Putamen (tissue), 1 donor: ENCODE results near the gene RHBDD2.
"Not testable (repeated sequence)": the region's sequence is repeated elsewhere in the genome, so short reads cannot be mapped to it uniquely, and the experiment has no call there.

ENCODE experiments used
- DNase-seq: peaks from one replicate; pipeline ENCODE4 v3.0.0-alpha.2; 2016; ENCODE audit warnings: low spot score

Gene RHBDD2

DNA sequence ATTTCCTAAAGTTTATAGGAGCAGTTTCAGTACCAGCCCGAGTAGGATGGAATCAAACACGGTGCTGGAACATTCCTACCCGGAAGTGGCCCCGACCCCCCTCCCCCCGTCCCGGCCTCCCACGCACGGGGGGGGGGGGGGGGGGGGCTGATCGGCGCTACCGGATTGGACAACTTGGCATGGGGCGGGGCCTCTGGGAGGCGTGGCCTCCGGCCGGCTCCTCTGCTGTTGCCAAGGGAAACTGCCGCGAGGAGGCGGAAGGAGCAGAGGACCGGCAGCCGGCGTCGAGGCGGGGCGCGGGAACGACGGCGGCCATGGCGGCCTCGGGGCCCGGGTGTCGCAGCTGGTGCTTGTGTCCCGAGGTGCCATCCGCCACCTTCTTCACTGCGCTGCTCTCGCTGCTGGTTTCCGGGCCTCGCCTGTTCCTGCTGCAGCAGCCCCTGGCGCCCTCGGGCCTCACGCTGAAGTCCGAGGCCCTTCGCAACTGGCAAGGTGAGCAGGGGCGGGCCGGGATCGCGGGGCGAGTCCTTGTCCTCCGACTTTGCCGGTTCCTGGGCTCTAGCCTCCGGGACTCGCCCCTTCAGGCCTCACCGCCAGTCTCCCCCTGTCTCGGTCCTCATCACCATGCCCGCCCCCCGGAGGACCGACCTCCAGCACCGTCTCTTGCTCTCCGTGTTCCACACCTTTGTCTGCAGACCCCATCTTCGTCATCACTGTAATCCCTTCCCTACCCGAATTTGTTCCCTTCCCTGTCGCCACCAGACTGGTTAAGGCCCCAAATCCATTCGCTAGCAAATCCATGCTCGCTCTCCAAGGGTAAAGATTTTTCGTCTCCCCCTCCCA is at the start of gene RHBDD2:
Gene RHBDD2 (plus strand): TSS at position 266 of the 843 bp plus-strand sequence. CDS start 49 bp downstream, at position 315.
- peak; percentile 96 for DNase-seq

DNA sequence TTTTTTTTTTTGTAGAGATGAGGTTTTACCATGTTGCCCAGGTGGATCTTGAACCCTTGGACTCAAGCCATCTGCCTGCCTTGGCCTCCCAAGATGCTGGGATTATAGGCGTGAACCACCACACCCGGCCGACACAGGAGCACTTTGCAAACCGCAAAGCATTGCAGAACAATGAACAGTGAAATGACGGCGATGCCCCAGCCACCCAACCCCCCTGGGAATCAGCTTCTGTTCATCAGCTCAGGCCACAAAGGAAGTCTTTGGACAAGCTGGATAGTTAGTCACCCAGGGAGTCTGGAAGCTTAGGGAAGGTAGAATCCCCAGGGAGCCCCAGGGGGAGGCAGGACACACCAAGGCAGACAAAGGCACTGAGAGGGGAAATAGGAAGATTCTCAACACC is 49.2 kb upstream of the RHBDD2 start:
- DNase-seq = not testable (repeated sequence)

DNA sequence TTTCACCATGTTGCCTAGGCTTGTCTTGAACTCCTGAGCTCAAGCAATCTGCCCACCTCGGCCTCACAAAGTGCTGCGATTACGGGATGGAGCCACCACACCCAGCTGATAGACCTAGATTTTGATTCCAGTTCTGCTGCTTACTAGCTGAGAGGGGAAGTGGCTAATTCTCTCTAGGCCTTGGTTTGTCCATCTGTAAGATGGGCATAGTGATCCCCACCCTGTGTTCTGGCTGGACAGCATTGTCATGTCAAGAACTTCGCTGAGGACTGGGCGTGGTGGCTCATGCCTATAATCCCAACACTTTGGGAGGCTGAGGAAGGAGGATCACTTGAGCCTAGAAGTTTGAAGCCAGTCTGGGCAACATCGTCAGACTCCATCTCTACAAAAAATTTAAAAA is 47.9 kb upstream of the RHBDD2 start:
- DNase-seq = no peak

DNA sequence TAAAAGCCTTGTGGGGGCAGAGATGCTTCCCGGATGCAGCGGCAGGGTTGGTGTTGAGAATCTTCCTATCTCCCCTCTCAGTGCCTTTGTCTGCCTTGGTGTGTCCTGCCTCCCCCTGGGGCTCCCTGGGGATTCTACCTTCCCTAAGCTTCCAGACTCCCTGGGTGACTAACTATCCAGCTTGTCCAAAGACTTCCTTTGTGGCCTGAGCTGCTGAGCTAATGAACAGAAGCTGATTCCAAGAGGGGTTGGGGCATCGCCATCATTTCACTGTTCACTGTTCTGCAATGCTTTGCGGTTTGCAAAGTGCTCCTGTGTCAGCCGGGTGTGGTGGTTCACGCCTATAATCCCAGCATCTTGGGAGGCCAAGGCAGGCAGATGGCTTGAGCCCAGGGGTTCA is 45.2 kb upstream of the RHBDD2 start:
- not testable (repeated sequence) for DNase-seq

DNA sequence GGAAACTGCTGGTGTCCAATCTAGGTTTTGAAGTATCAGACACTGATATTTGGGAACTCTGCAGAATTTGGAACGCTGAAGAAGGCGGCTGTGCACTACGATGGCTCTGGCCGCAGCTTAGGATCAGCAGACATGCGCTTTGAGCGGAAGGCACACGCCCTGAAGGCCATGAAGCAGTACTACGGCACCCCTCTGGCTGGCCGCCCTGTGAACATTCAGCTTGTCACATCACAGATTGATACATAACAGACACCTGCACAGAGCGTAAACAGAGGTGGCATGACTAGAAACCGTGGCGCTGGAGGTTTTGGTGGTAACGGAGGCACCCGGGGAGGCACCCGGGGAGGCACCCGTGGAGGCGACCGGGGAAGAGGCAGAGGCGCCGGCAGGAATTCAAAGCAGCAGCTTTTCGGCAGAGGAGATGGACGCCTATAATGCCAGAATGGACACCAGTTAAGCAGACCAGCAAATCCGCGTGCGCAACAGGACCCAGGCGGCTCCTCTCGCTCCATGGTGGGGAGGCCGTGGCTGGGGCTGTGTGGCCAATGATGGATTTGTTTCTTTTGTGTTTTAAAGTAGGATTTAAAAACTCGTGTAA is 43.0 kb upstream of the RHBDD2 start:
- DNase-seq = no peak

DNA sequence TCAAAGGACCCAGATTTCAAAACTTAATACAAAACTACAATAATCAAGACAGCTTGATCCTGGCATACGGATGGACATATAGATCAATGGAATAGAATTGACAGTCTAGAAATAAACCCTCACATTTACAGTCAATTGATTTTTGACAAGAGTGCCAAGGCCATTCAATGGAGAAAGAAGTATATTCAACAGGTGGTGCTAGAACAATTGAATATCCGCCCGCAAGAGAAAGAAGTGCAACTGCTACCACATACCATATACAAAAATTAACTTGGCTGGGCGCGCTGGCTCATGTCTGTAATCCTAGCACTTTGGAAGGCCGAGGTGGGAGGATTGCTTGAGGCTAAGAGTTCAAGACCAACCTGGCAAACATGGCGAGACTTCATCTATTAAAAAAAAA is 42.0 kb upstream of the RHBDD2 start:
- no peak for DNase-seq

DNA sequence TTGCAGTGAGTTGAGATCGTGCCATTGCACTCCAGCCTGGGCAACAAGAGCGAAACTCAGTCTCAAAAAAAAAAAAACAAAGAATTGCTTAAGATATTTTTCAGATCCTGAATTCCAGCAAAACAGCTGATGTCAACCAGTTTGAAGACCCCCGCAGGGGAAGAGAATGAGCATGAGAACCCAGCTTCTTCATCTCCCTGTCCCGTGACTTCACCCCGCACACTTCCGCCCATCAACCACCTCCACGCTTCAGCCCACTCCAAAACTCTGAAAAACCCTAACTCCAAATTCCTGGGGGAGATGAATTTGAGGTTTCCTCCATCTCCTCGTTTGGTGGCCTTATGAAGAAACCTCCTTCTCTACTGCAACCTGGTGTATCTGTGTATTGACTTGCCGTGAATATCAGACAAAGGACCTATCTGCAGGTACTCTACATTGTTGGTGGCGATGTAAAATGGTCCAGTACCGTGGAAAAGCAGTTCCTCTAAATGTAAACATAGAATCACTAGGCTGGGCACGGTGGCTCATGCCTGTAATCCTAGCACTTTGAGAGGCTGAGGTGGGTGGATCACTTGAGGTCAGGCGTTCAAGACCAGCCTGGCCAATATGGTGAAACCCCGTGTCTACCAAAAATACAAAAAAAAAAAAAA is 40.4 kb upstream of the RHBDD2 start:
- not testable (repeated sequence) for DNase-seq

DNA sequence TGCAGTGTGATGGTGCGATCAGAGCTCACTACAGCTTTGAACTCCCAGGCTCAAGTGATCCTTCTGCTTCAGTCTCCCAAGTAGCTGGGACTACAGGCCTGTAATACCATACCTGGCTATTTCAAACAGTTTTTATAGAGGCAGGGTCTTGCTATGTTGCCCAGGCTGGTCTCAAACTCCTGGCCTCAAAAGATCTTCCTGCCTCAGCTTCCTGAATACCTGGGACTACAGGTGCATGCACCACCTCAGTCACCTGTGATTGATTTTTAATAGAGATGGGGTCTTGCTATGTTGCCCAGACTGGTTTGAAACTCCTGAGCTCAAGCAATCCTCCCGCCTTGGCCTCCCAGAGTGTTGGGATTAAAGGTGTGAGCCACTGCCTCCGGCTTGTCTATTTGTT is 38.8 kb upstream of the RHBDD2 start:
- no peak for DNase-seq

DNA sequence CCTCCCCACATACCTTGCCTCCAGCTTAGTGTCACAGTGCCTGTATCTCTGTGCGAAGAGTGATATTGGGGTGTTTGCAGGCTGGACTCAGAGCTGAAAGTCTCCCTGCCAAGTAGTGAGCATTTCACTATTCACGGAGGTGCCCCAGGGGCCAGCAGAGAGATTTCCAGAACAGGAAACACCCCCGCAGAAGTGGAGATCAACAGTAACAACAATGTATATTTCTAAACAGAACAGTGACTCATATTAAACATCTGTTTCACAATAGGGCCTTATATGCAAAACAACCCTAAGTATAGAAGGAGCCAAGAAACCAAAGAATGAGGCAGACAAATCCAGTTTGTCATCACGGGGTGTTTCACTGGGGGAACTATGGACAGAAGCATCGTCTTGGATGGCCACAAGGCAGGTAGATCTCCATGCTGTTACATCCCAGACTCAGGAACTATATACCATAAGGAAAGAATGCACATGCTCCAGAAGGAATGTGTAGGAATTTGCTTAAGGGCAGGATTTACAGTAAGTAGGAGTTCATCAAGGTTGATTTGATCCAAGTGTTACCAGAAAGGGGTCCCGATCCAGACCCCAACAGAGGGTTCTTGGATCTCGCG is 35.9 kb upstream of the RHBDD2 start:
- no peak for DNase-seq

DNA sequence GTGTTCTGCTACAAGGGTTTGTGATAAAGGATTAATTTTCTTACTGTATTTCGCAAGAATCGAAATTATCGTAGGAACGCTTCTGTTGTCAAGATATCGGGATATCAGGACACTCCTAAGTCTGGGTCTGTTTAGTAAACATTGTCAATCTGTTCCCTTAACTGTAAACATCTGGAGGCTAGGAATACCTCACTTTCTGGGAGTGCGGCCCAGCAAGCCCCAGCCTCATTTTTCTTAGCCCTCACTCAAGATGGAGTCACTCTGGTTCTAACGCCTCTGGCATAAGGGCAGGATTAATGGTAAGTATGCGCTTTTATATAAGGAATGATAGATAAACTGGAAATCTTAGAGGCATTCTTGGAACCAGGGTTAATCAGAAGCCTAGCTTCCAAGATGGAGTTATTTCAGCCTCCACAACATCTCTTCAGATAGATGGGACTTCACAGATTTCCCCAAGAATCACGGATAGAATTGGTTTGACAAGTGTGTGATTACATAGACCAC is 35.2 kb upstream of the RHBDD2 start:
- DNase-seq = no peak

DNA sequence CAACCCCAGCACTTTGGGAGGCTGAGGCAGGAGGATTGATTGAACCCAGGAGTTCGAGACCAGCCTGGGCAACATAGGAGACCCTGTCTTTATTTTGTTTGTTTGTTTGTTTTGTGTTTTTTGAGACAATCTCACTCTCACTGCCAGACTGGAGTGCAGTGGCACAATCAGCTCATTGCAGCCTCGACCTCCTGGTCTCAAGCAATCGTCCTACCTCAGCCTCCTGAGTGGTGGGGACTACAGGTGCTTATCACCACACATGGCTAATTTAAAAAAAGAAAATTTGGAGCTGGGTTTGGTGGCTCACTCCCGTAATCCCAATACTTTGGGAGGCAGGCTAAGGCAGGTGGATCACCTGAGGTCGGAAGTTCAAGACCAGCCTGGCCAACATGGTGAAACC is 34.7 kb upstream of the RHBDD2 start:
- no peak for DNase-seq

DNA sequence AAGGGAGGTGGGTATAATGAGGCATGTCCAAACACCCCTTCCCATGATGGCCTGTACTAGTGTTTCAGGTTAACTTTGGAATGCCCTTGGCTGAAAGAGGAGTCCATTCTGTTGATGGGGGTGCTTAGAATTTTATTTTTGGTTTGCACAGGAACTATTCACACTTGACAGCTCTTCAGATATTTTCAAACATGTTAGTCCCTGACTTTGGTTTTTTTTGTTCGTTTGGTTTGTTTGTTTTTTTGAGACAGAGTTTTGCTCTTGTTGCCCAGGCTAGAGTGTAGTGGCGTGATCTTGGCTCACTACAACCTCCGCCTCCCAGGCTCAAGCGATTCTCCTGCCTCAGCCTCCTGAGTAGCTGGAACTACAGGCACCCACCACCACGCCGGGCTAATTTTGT is 33.7 kb upstream of the RHBDD2 start:
- not testable (repeated sequence) for DNase-seq

DNA sequence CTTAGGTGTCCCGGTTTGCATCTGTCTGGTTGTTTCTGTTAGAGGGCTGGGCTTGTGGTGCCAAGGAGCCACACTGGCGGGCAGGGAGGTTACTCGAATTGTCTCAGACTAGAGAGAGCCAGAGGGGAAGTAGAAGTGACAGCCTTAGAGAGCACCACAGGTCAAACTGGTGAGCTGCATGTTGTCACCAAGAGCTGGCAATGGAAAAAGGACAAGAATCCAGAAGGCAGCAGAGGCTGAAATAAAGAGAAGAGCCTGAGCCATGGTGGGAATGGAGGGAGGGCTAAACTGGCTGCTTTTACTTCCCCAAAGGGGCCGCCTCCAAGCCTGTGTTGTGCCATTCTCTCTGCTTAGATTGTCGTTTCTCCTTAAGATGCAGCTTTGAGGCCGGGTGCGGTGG is 31.1 kb upstream of the RHBDD2 start:
- no peak for DNase-seq

DNA sequence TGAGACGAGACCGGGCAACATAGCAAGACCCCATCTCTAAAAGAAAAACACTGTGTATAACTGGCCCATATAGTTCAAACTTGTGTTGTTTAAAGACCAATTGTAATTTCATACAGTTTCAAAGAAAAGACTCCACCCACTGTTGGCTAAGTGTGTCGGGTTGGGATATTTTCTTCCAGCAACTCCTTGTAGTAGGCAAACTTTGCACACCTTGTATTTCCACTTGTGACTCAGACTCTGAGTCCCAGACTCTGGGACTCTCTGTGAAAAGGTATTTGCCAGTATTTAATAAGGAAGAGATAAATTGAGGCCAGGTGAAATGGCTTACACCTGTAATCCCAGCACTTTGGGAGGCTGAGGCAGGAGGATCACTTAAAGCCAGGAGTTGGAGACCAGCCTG is 29.3 kb upstream of the RHBDD2 start:
- DNase-seq = no peak

DNA sequence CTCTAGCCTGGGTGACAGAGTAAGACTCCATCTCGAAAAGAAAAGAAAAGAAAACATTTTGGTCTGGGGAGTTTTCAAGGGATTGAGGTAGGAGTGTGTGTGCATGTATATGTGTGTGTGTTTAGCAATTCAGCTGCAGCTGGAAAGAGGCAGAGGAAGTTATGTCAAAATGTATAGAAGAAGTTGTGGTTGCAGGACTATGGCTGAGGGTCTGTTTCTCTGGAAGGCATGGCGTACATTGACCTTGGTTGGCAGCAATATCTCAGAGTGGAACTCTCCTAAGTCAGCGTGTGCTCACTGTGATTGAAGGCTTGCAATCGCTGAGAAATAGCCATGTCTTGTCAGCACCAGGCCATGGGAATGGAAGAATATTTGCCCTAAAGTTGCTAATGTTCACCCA is 28.6 kb upstream of the RHBDD2 start:
- no peak for DNase-seq

DNA sequence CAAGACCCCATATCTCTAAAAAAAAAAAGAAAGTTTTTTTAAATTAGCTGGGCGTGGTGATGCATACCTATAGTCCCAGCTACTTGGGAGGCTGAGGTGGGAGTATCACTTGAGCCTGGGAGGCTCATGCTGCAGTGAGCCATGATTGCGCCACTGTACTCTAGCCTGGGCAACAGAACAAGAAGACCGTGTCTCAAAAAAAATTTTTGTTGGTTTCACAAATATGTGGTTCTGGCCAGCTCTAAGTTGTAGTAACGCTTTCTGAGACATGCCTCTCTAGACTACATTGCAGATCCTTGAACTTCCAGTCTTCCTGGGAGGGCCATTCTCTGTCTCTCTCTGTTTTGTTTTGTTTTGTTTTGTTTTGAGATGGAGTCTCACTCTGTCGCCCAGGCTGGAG is 24.6 kb upstream of the RHBDD2 start:
- no peak for DNase-seq

DNA sequence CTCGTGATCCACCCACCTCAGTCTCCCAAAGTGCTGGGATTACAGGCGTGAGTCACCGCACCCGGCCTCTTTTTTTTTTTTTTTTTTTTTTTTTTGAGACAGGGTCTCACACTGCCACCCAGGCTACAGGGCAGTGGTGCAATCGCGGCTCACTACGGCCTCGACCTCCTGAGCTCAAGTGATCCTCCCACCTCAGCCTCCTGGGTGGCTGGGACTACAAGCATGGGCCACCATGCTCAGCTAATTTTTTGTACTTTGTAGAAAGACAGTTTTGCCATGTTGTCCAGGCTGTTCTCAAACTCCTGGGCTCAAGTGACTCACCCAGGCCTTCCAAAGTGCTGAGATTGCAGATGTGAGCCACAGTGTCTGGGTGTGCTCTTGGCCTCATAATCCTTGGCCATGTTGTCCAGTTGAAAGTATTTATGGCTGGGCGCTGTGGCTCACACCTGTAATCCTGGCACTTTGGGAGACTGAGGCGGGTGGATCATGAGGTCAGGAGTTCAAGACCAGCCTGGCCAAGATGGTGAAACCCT is 24.0 kb upstream of the RHBDD2 start:
- not testable (repeated sequence) for DNase-seq

DNA sequence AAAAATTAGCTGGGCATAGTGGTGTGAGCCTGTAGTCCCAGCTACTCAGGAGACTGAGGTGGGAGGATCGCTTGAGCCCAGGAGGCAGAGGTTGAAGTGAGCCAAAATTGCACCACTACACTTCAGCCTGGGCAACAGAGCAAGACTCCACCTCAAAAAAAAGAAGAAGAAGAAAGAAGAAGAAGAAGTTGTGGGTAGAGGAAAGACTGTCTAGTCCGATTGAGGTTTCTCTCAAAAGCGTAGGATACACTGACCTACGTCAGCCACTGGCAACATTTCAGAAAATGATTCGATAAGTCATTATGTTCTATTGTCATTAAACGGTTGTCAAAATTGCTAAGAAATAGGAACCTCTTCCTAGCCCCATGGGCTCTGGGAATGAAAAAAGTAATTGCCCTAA is 22.3 kb upstream of the RHBDD2 start:
- no peak for DNase-seq

DNA sequence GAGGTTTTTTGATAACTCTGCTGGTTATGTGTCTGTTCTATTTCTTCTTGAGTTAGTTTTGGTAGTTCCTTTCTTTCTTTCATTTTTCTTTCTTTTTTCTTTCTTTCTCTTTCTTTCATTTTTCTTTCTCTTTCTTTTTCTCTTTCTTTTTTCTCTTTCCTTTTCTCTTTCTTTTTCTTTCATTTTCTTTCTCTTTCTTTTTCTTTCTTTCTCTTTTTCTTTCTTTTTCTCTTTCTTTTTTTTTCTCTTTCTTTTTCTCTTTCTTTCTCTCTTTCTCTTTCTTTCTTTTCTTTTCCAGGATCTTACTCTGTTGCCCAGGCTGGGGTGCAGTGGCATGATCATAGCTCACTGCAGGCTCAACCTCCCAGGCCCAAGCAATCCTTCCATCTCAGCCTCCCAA is 20.4 kb upstream of the RHBDD2 start:
- DNase-seq = no peak

DNA sequence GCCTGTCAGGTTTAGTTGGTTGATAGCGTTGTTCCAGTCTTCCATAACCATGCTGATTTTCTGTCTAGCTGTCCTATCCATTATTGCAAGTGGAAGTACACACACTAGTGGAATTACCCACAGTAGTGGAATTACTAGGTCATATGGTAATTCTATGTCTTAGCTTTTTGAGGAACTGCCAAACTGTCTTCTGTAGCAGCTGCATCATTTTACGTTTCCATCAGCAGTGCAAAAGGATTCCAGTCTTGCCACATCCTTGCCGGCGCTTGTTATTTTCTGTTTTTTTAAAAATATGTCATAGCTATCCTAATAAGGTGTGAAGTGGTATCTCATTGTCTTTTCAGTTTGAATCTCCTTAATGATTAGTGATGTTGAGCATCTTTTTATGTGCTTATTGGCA is 17.2 kb upstream of the RHBDD2 start:
- DNase-seq = no peak

DNA sequence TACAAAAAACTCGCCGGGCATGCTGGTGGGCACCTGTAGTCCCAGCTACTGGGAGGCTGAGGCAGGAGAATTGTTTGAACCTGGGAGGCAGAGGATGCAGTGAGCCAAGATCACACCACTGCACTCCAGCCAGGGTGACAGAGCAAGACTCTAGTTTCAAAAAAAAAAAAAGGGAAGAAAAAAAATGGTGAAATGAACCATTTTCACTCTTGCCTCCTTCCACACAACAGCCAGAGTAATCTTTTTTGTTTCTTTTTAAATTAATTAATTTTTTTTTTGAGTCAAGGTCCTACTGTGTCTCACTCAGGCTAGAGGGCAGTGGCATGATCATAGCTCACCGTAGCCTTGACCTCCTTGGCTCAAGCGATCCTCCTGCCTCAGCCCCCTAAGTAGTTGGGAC is 14.6 kb upstream of the RHBDD2 start:
- DNase-seq = not testable (repeated sequence)

DNA sequence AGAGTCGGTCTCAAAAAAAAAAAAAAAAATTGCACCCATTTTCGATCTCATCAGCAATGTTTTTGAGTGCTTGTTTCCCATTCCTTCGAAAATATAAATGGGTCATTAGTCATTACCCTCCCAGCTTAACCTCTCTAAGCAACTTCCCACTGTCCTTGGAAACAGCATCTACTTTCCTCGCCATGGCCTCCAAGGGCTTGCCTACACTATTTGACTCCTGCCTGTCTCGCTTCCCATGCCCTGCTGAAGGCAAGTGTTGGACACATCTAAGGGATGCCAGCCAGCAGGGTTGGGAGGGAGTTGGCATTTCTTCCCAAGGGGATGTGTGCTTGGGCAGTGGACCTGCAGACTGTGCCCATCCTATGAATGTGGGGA is 12.7 kb upstream of the RHBDD2 start:
- no peak for DNase-seq
